ENCODE measurements around the gene ATP8B1. TPM values are rescaled to one million over a fixed set of nuclear protein-coding genes. Genes with fewer than 3 reads are reported as not detected.
"Not testable (repeated sequence)": the region's sequence is repeated elsewhere in the genome, so short reads cannot be mapped to it uniquely, and the experiment has no call there.

The ATP8B1 gene
- 10 to 100 TPM in 2 of 12 donors, 1 to 10 TPM in 9, not detected in 1; 3.3 to 16.5 (median 4.9) TPM for polyA plus RNA-seq (ENCODE audit: insufficient read length in 12 of 12)
- long read RNA-seq, donor 1, partial matches to known transcripts = 5 of 6 reads
- long read RNA-seq, donor 1, other reads (novel, unspliced or antisense) = 0 of 6 reads
- long read RNA-seq, donor 2 = 0 reads
- long read RNA-seq, donor 3 = 0 reads
- long read RNA-seq, donor 4 = 0 reads
- long read RNA-seq, donor 5 = 0 reads
- long read RNA-seq, donor 6 = 0 reads
- long read RNA-seq, donor 7 = 0 reads
- long read RNA-seq, donor 8 = 0 reads
- long read RNA-seq, donor 9 = 0 reads
- long read RNA-seq, donor 10 = 0 reads
- long read RNA-seq, donor 11 = 0 reads

GRCh38 chr18:57803103-57803969 lies at the start of gene ATP8B1:
Gene ATP8B1, minus strand, starts transcription at chr18:57803315. Its CDS starts 71,508 bp downstream, at chr18:57731807.
- DNase-seq = peak; percentile 46

- no peak for DNase-seq
Observed at GRCh38 chr18:57850063-57850462, 46.9 kb upstream of the ATP8B1 start.

- DNase-seq = not testable (repeated sequence)
Observed at GRCh38 chr18:57848374-57848773, 45.3 kb upstream of the ATP8B1 start.

- not testable (repeated sequence) for DNase-seq
Observed at GRCh38 chr18:57847431-57847830, 44.3 kb upstream of the ATP8B1 start.

- no peak for DNase-seq
Observed at GRCh38 chr18:57846258-57846657, 43.1 kb upstream of the ATP8B1 start.

GRCh38 chr18:57845605-57846074 lies 42.5 kb upstream of the ATP8B1 start:
- DNase-seq = peak; percentile 24

- no peak for DNase-seq
Observed at GRCh38 chr18:57844319-57844718, 41.2 kb upstream of the ATP8B1 start.

GRCh38 chr18:57843386-57843785 lies 40.3 kb upstream of the ATP8B1 start:
- DNase-seq = no peak

- DNase-seq = no peak
Observed at GRCh38 chr18:57841568-57841967, 38.5 kb upstream of the ATP8B1 start.

- no peak for DNase-seq
Observed at GRCh38 chr18:57839942-57840381, 36.8 kb upstream of the ATP8B1 start.

- no peak for DNase-seq
Observed at GRCh38 chr18:57837917-57838548, 34.9 kb upstream of the ATP8B1 start.

- DNase-seq = no peak
Observed at GRCh38 chr18:57836557-57836956, 33.4 kb upstream of the ATP8B1 start.

GRCh38 chr18:57835904-57836303 lies 32.8 kb upstream of the ATP8B1 start:
- DNase-seq = no peak

- no peak for DNase-seq
Observed at GRCh38 chr18:57834616-57835015, 31.5 kb upstream of the ATP8B1 start.

- DNase-seq = no peak
Observed at GRCh38 chr18:57833441-57834101, 30.5 kb upstream of the ATP8B1 start.

GRCh38 chr18:57832730-57833129 lies 29.6 kb upstream of the ATP8B1 start:
- DNase-seq = no peak

- no peak for DNase-seq
Observed at GRCh38 chr18:57831597-57832377, 28.7 kb upstream of the ATP8B1 start.

GRCh38 chr18:57827646-57828045 lies 24.5 kb upstream of the ATP8B1 start:
- DNase-seq = no peak

GRCh38 chr18:57826252-57826651 lies 23.1 kb upstream of the ATP8B1 start:
- DNase-seq = no peak

- DNase-seq = not testable (repeated sequence)
Observed at GRCh38 chr18:57820583-57820982, 17.5 kb upstream of the ATP8B1 start.
